C1 segment of cervical spinal cord (tissue), 14 donors: Measurements from ENCODE around the gene APOLD1.
"Not testable (repeated sequence)": the region's sequence is repeated elsewhere in the genome, so short reads cannot be mapped to it uniquely, and the experiment has no call there.

ENCODE experiments used
- DNase-seq, 14 donors: peaks; one replicate each; lab custom pipeline; 2025; lab: John Stamatoyannopoulos, UW

APOLD1 gene

DNA sequence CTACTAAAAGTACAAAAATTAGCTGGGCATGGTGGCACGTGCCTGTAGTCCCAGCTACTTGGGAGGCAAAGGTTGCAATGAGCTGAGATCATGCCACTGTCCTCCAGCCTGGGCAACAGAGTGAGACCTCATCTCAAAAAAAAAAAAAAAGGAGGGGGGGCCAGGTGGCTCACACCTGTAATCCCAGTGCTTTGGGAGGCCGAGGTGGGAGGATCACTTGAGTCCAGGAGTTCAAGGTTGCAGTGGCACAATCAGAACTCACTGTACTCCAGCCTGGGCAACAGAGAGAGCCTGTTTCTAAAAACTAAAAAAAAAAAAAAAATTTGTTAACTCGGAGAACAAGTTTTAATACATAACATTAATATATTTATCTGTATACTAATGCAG lies 22.1 kb downstream of the APOLD1 start:
- DNase-seq: not testable (repeated sequence)

DNA sequence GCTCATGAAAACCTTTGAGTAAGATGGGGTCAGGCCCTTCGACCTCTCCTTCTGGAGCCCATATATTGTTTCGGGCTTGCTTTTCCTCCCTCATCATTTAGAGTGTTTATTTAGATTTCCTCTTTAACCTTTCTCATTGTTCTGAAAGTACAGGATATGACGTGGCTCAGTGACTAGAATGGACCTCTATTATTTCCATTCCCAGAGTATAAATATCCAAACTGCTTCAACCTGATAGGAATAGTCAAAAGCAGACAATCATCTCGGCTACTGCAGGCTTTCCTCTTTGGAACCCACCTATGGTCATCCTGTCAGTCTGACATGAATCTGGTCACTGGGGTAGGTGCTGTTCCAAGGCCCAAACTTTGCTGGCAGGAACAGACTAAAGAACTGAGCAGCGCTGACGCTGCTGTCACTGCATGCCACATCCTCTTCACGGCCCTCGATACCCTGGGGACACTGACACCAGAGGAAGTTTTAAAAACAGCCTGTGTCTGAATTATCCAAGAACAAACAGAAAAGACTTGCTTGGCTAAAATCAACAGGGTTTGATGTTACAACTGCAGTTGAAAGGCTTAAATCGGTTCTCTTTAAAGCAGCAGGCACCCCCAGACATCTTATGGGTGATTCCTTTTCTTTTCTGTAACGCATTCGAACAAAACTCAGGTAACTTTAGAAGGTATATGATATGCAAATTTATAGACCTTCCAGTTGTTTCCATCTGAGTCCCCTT lies 22.7 kb downstream of the APOLD1 start:
- peak in 2 of 14 donors; percentile 3 to 28 for DNase-seq

DNA sequence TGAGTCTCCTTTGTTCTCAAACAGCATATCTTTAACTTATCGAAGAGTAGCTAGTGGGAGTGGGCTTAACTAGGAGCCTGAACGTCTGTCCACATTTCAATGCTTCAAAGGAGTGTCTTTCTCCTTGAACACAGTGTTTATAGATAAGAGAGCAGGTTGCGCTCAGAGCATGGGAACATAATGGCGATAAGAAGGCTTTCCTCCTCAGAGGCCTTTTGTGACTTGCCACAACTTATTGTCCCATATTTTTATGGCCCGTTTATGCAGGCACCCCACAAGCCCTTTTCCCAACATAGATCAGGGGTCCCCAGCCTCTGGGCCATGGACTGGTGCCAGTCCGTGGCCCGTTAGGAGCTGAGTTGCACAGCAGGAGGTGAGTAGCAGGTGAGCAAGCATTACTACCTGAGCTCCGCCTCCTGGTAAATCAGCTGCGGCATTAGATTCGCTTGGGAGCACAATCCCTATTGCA lies 25.1 kb downstream of the APOLD1 start:
- DNase-seq: no peak

DNA sequence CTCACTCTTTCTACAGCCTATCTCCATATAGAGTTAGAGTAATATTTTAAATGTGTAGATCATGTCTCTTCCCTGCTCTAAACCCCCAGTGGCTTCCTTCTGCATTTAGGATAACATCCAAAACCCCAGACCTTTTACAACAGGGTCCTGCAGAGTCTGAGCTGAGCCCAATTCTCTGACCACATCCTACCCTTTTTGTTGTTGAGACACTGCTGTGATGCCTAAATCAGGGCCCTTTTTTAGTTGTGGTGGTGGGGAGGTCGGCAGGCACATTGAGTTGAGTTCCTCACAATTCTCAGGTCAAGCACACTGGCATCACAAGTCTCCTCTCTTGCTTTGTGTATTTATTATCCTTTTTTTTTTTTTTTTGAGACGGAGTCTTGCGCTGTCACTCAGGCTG lies 25.9 kb downstream of the APOLD1 start:
- DNase-seq: peak in 1 of 14 donors; percentile 5

DNA sequence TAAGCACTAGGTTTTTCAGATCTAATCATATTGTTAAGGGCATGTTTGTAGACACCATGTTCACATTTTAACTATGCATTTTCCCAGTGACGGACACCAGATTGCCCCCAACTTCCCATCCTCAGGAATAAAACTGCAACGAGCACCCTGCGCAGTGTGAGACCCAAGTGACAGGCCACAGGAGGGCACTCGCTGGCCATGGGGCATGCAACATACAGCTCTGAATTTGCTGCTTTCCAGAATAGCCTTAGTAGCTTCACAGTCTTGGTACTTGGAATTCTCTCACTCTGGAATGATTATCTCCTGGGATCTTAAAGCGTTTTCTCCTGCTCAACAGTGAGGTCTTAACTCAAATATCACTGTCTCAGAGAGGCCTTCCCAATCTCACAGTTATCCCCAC lies 26.7 kb downstream of the APOLD1 start:
- no peak for DNase-seq

DNA sequence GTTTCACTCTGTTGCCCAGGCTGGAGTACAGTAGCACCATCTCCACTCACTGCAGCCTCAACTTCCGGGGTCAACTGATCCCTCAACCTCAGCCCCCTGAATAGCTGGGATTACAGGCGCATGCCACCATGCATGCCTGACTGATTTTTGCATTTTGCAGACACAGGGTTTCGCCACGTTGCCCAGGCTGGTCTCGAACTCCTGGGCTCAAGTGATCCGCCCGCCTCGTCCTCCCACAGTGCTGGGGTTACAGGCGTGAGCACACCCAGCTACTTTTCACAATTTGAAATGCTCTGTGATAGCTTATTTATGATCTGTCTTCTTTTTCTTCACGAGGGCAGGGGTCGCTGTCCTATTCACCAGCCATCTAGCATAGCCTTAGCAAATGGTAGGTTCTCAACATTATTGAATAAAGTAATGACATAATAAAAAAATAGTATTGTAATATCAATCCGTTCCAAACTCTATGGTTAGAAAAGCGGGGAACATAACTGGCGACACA lies 27.2 kb downstream of the APOLD1 start:
- no peak for DNase-seq

DNA sequence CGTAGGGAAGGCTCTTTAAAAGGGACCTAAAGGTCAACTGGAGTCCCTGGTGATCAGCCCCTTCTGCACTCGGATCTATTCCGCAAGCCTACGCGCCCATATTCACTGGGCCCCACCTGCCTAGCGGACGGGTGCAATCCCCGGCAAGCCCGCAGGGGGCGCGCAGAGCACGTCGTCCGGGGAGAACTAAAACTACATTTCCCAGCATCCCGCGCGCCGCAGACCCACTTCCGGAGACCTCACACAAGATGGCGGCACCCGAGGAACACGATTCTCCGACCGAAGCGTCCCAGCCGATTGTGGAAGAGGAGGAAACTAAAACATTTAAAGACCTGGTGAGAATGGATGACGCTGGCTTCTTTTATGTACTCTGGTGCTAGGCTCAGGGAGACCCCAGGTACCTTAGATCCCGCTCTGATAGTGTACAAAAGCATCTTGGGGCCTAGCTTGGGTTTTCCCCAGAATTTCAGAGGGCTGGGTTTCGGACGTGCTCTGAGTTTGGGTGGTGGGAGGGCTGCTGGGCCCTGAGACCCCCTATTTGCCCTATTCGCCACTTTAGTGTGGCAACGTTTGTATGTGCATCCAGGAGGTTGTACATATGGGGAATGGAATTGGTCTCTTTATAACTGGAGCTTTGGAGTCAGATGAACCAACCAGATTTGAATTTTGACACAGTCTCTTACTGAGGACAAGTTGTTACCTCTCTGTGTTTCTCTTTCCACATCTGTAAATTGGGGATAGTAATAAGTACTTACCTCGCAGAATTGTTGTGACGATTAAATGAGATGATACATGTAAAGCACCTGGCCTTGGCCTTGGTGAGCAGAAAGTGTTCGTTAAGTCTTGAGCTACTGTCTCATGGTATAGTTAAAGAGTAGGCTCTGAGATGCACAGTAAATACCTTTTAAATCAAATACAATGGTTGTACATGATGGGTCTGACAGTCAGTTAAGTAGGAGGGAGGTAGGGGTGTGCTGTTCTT lies 28.0 kb downstream of the APOLD1 start, which contains the start of gene DDX47:
Gene DDX47 (plus strand): TSS at position 227 of the 982 bp plus-strand sequence. CDS start 22 bp downstream, at position 249.
- DNase-seq: peak; percentile 42 to 92 (median 84)

DNA sequence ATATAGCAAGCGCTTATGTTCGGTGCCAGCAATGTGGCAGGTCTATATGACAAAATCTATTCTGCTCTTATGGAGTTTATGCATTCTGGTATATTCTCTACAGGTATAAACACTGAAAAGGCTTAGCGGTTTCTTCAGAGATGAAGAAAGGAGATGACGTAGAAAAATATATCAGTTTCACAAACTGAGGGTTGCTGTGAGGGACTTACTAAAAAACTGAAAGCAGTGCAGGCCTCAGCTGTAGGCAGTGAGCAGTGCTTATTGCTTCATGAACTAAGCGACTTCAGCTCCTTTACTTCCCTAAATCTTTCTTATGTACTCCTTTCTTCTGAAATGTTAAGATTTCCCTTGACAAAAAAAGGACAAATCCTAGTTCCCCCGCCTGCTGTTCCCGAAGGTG lies 32.2 kb downstream of the APOLD1 start:
- no peak for DNase-seq

DNA sequence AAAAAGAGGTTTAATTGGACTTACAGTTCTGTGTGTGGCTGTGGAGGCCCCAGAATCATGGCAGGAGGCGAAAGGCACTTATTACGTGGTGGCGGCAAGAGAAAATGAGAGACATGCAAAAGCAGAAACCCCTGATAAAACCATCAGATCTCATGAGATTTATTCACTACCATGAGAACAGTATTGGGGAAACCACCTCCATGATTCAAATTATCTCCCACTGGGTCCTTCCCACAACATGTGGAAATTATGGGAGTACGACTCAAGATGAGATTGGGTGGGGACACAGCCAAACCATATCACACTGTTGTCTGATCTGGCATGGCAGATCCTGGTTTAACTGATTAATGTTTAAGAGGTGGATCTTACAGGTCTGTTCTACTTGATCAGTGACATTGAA lies 33.2 kb downstream of the APOLD1 start:
- DNase-seq: no peak

DNA sequence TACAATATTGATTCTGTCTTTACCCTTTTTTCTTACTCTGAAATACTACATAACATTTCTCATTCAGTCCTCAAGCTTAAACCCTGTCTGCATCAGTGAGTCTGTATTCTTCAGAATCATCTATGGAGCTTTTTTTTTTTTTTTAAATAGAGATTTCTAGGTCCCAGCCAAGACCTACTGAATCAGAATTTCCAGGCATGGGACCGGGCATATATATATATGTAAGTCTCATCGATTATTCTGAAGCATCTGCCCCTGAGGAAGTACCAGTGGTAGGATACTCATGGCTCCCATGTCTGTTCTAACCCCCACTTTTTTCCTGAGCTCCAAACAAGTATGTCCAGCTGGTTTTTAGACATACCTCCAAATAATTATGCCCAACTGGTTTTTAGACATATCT lies 33.8 kb downstream of the APOLD1 start:
- DNase-seq: no peak

DNA sequence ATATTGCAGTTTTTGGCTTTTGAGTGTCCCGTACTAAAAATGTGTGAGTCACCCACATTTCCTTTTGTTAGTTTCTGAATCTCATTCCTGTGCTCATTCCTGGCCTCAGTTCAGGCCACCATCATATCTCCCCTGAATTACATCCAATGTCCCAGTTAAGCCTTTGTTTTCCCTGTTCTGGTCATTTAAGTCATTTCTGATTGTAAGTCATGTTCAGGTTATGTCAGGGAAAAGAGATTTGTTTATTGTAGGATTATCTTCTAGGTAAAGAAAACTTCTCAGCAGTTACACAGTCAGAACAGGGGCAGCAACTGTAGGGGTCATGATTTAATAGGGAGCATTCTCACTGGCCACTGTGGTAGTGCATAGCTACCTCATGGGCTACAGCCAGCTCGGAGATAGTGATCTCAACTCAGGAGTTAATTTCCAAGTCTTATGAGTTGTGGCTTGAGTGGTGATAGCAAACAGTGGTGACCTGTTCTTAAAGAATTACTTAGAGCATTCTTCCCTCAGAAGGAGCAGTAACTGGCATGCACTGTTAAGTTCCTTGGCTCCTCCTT lies 34.4 kb downstream of the APOLD1 start:
- DNase-seq: no peak

DNA sequence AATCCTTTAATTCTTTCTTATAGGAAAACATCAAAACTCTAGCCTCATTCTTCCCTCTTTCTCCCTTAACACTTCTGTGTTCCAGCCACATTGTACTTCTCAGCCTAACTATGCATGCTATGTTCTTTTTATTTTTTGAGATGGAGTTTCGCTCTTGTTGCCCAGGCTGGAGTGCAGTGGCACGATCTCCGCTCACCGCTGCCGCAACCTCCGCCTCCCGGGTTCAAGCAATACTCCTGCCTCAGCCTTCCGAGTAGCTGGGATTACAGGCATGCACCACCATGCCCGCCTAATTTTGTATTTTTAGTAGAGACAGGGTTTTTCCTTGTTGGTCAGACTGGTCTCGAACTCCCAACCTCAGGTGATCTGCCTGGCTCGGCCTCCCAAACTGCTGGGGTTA lies 34.9 kb downstream of the APOLD1 start:
- DNase-seq: not testable (repeated sequence)

DNA sequence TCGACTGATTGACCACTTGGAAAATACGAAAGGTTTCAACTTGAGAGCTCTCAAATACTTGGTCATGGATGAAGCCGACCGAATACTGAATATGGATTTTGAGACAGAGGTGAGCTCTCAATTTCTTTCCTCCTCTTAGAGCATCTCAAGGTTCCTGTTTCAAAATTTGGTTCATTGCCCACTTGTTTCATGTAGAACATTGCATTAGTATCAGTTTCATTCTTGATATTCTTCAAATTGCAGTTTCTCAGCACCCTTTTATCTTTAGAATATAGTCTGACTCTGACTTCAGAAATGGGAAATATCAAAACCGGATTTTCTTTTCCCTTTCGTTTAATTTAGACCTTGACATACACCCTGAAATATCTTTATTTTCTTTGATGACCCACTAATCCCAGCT lies 36.5 kb downstream of the APOLD1 start:
- no peak for DNase-seq

DNA sequence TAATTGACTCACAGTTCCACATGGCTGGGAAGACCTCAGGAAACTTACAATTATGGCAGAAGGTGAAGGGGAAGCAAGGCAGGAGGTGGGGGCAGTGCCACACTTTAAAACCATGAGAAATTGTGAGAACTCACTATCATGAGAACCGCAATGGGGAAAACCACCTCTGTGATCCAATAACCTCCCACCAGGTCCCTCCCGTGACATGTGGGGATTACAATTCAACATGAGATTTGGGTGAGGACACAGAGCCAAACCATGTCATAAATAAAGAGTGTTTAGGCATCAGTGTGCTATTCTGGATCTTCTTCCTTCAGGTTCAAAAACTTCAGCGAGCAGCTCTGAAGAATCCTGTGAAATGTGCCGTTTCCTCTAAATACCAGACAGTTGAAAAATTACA lies 37.4 kb downstream of the APOLD1 start:
- no peak for DNase-seq

DNA sequence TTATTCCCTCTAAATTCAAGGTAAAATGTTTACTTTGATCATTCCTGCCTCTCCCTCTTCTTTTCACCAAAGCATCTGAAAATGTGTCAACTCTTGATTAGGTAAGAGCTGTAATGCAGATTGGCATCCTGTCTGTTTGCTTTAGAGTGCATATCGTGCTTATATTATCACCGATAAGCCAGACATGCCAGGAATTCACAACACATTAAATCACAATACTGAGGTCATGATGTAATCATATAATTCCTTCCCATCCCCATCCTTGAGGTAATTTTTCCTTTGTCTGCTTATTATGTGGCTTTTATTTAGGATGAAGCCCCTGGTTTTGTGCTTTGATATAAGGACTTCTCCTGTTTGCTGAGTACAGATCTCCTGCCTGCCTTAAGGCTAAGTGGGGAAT lies 37.8 kb downstream of the APOLD1 start:
- no peak for DNase-seq

DNA sequence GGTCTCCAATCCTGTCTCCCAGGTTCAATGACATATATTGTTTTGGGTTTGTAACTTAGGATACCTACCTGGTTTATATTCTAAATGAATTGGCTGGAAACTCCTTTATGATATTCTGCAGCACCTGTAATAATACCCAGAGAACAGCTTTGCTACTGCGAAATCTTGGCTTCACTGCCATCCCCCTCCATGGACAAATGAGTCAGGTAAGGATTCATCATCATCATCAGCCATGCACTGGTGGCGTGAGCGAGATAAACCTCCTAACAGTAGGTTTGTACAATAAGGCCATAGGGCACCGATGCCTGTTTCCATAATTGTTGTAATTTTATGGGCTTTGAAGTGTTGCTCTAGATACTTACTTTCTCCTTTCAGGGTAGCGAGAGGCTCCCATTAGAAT lies 38.4 kb downstream of the APOLD1 start:
- DNase-seq: no peak

DNA sequence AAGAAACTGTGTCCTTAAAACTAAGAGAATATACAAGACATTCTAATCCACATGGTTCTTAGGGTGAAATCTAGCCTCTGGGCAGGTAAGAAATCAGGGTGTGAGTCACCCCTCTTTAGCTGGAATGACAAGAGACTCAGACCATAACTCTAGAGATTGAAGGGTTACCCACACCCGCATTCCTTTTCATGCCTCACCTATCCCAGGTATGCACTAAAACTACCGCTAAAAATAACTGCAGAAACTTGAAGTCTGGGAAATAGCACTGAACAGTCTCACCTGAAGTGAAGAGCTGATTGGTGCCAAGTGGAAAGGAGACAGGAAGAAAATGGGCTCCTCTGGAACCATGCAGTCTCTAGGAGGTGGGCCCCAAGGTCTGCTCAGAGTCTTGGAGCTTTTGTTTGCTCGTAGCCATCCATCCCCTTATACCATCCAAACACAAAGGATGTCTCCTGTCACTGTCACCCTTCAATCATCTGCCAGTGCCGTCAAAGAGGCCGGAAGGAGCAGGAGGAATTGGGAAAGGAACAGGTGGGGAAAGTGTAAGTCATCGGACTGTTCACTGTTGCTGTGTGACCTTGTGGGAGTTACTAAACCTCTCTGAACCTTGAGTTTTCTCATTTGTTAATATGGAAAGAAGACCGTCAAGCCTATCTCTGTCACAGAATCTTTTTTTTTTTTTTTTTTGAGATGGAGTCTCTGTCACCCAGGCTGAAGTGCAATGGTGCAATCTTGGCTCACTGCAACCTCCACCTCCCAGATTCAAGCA lies 50.1 kb downstream of the APOLD1 start:
- DNase-seq: no peak

DNA sequence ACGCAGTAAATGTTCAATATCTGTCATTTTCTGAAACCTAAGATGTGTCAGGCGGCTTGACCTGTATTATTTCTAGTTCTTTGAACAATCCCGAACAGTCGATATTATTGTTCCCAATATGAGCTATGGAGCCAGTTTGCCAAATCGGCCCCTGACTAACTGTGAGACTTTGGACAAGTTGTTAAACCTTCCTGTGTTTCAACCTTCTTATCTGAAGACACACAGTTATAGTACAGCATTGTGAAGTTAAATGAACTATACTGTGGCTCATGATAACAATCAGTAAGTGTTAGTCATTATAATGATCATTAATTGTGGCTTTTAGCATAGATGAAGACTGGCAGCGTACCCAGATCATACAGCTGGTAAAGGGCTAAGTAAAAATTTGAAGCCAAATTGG lies 51.1 kb downstream of the APOLD1 start:
- DNase-seq: no peak

DNA sequence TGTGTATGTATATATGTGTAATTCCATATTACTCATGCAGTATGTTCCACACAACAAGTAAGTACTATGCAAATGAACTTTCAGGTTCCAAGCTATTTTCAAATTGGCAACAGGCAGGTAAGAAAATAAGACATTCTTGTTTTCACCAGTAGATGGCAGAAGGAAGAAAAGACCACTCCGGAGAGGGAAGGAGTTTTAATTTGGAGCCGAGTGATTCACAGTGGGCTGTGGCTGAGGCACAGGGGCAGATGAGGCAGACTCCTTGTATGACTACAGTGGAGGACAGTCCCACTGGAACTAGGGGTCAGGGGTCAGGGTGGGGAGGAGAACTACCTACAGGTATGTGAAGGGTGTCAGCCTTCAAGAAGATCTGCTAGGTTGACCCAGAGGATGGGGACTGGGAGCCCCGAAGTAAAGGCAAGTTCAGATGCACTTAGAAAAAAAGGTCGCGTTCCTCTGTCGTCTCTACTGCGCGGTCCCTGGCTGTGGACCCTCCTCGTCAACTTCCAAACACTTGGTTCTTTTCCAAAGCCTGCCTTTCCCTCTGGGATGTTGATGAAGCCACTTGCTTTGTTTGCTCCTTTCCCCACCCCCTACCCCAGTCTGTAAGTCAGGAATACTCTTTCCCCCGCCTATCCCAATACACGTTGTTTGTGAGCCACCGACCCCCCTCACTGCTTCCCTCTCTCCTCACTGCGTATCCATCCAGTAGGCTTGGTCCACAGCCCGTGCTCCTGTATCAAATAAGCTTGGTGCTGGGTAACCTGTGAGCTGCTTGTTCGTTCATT lies 51.8 kb downstream of the APOLD1 start:
- DNase-seq: peak in 3 of 14 donors; percentile 3 to 10 (median 5)

DNA sequence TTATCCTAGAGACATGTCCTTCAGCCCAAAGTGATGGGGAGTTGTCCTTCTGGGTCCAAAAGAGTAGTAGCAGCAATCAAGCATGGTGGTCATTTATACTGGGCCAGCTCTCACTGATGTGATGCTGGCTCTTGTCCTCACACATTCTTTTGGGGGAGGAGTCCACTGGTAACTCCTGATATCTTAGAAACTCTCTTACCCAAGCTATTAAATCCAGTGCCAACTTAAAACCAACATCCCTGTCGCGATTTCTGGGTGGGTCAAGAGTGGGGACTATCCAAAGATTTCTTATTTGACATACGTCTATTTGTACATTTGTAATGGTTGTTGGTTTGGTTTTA lies 52.3 kb downstream of the APOLD1 start:
- no peak for DNase-seq

DNA sequence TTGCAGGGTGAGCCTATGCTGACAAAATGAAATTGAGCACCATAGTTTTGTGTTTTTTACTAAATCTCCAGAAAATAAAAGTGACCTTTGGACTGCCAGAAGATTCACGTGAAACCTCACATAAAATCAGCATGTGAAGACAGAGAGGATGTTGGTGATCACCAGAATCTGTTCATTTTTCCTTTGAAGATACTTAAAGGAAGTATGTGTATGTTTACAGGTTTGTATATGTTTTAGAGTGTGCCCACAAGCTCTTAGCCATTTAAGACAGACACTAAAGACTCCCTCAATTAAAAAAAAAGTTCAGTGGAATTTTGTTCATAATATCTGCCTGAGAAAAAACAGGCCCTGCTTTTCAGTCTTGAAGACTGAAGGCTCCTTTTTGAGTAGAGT lies 53.5 kb downstream of the APOLD1 start:
- no peak for DNase-seq
